GM12892 (cell line): Measurements from ENCODE around the gene CRY1.

Experiments used
- DNase-seq: peaks from one replicate; pipeline ENCODE4 v3.0.0; 2011; ENCODE audit not compliant: insufficient read length
- FAIRE-seq: peaks from 2 replicates; lab custom pipeline; 2011; peaks lifted over from hg19 to GRCh38; lab: Jason Lieb, UNC
- POLR2A ChIP-seq: IDR thresholded peaks from 2 replicates; pipeline ENCODE4 v1.6.1; 2011; ENCODE audit warnings: low read depth, low read length, control low read depth
- POLR2AphosphoS5 ChIP-seq: IDR thresholded peaks from 2 replicates; pipeline ENCODE4 v1.6.1; 2011; ENCODE audit warnings: low read depth, low read length, control low read depth
- TAF1 ChIP-seq: IDR thresholded peaks from 2 replicates; pipeline ENCODE4 v1.6.1; 2011; ENCODE audit warnings: low read depth, mild to moderate bottlenecking, control low read depth, low read length, borderline replicate concordance

The CRY1 gene

DNA sequence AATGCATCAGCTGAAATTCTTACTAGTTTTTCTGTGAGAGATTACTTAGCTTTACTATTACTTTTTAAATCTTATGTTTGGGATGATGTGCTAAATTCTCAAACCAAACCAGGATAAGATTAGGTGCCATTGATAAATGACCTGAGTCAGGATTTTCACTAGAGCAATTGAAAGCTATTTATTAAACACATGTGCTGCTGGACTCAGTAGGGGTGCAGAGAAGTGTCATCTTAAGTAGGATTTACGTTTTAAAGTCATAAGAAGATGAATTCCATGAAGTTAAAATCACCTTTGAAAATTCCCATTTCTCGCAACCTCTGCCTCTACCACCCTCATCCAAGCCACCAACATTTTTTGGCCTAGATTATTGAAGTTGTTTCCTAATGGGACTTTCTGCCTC lies 128.8 kb downstream of the CRY1 start:
- DNase-seq (no peak), FAIRE-seq (no peak)
- TF ChIP-seq TAF1 (no peak), POLR2AphosphoS5 (no peak), POLR2A (no peak)

DNA sequence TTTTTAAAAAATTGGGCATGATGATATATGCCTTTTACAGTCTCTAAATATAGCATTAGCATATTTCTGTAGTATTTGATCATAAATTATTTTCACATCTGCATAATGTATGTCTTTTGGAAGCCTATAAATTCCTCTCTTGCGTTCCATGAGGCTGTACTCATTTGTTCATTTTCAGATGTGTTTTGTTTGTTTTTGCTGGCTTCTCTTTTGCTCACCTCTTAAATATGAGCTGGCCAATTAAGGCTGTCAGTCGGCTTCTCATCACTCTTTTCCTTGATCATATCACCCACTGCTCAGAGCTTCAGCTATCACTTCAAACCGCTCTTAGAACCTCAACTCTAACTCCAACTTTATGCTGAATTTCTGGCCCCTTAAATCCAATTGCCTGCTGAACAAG lies 131.1 kb downstream of the CRY1 start:
- FAIRE-seq: no peak
- DNase-seq: no peak
- TF ChIP-seq POLR2A (no peak), POLR2AphosphoS5 (no peak), TAF1 (no peak)

DNA sequence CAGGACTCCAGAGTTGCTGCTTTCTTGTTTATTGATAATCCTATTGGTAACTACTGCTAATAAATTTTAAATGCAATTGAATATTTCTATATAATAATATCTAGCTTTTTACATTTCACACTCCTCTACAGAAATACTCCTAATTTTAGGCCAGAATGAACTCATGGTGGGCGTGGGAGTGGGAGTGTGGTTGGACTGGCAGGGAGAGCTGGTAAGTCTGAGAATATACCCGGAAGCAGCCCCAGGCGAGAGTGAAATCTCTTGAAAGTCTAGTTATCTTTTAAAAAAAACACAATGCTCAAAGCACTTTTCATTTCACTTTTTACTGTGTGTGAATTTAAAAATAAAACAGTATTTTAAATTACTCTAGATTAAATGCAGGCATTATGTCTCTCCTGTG lies 132.9 kb downstream of the CRY1 start:
- DNase-seq (no peak), FAIRE-seq (no peak)
- no peak for TF ChIP-seq TAF1
- TF ChIP-seq POLR2A: no peak
- TF ChIP-seq POLR2AphosphoS5: no peak

DNA sequence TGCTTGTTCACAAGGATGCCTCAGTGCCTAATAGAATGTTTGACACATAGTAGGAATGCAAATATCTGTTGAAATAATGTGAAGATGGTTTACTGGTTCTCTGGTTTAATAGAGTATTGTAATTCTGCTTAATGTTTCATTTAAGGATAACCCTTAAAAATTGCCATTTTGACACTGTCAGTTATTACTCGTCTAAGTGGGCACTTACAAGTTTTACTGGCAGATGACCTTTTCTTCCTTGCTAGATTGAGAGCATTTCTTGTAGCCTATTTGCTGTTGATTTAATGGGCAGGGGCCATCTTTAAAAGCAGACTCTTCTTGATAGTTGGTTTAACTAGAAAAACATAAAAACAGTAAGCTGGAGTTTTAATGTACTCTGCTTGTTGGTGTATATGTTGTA lies 135.8 kb downstream of the CRY1 start:
- DNase-seq: no peak
- TF ChIP-seq TAF1 (no peak), POLR2AphosphoS5 (no peak), POLR2A (no peak)
- FAIRE-seq: no peak

DNA sequence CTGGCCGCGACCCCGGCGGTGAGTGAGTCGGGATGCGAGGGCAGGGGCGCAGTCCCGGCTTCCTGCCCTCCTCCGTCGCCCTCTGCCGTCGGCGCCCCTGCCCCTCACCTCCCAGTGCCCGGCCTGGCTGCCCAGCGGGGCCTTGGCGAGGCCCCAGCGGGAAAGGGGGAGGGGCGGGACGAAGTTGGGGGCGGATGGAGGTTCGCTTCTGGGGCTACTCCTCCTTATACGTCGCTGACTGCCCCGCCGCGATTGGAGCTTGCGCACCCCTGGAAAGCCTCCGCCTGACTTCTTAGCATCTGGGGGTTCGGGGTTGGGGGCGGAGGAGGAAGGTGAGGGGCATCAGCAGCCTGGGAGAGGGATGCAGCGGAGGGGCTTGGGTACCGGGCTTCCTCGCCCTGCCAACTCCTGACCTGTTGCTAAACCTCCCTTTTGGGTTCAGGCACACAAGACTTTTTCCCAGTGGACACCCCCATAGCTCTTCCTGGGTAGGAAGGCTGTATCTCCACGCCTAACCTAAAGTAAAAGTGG lies 137.2 kb downstream of the CRY1 start:
- FAIRE-seq (no peak), DNase-seq (peak; percentile 46)
- TF ChIP-seq POLR2AphosphoS5 (no peak), POLR2A (no peak), TAF1 (no peak)

DNA sequence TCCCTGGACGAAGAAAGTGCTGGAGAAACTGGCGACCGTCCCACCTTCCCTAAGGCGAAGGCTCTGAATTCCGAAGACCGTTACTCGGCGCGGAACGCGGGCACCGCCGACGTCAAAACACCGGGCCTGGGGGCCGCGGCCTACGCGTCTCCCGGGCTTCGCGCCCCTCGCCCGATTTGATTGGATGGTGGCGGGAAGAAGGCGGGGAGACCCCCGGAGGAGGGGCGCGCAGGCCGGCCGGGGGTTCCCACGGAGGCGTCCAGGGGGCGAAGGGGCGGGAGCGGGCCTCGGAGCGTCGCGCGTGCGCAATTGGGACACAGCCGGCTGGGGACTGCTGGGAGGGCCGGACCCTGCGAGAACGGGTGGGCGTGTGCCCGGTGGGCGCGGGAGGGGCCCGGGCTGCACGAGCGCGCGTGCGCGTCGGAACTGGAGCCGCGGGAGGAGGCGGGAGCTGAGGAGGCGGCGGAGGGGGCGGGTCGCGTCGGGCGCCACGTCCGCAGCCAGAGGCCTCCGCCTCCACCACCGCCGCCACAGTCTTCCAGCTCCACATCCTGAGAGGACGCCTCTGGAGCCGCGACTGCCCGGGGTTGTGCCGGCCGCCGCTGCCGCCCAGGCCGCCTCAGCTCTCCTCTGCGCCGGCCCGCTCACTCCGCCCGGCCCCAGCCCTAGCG lies 137.8 kb downstream of the CRY1 start, which contains the start of gene TMEM263:
TSS of gene TMEM263 (plus strand) at position 531 of the 671 bp plus-strand sequence. CDS start 11,210 bp downstream, outside the sequence.
- FAIRE-seq (peak; percentile 94), DNase-seq (peak; percentile 84)
- peak; percentile 59 for TF ChIP-seq POLR2AphosphoS5
- peak; percentile 79 for TF ChIP-seq TAF1
- TF ChIP-seq POLR2A: peak; percentile 83; the same call in 1 of the 2 replicates

DNA sequence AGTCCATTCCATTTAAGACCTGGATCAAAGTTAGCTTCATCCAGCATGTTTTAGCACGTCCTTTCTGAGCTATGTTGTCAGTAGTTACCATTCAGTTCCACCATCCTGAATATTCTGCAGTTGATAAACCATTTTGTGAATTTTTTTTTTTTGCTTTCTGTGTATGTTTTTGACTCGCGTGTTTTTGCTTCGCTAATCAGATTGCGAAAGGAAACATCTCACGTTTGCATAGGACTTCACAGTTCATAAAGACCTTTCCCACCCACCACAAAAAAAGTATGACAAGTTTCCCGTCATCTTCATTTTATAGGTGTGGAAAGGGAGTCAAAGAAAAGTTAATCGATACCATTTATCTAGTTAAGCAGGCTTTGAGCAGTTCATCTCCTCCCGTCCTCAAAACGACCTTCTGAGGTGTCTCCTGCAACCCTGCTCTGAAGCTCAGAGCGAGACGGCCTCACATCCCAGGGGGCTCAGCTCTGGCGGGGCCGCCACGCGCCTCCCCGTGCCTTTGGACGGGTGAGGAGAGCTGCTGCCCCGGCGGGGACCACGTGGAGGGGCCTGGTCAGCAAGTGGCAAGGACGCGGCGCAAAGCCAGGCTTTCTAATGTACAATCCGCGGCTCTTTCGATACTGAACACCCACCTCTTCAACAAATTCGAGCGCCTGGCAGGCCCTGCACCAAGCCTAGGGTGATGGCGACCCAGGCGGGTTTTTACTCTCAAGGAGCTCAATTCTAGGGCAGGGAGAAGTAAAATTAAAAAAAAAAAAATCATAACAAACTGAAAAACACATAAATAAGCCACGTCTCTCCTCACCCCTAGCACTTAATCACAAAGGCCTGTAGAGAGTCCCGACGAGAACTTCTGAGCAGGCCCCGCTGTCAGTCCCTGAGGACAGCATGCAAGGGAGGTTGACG lies 138.6 kb downstream of the CRY1 start:
- FAIRE-seq: no peak
- DNase-seq: no peak
- no peak for TF ChIP-seq POLR2A
- no peak for TF ChIP-seq TAF1
- TF ChIP-seq POLR2AphosphoS5: no peak

DNA sequence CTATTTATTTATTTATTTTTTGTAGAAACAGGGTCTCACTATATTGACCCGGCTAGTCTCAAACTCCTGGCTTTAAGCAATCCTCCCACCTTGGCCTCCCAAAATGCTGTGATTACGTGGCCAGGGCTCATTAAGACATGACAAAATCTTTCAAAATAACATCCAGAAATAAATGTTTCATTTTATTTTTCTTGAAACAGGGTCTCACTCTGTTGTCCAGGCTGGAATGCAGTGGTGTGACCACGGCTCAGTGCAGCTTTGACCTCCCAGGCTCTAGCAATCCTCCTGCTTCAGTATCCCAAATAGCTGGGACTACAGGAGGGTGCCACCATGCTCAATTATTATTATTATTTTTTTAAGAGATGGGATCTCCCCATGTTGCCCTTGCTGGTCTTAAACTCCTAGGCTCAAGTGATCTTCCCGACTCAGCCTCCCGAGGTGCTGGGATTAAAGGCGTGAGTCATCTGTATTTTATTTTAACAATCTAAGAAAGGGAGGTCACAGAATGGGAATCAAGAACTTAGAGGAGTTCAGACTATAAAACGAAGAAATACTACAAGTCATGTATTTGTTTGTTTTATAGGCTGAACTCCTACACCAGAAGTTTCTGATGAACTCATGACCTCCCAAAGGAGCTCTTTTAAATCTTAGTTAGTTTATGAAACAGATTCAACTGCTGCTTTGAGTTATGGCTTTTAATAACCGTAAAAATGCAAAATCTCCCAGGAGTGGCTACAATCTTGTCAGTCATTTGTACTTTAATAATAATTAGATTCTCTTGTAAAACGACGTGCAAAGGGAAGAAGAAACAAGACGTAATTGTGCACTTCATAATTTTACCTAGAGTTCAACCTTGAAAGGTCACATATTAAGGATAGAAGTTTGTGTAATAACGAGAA lies 139.7 kb downstream of the CRY1 start:
- DNase-seq (no peak), FAIRE-seq (no peak)
- TF ChIP-seq POLR2A (no peak), TAF1 (no peak), POLR2AphosphoS5 (no peak)

DNA sequence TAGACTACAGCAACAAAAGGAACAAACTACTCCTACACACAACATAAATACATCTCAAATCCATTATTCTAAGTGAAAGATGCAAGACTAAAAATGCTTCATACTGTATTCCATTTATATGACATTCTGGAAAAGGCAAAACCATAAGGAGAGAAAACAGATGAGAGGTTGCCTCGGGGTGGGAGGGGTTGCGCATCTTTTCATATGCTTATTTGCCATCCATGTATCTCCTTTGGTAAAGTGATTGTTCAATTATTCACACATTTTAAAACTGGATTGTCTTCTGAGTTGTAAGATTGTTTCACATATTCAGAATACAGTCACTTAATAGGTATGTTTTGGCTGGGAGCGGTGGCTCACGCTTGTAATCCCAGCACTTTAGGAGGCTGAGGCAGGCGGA lies 142.8 kb downstream of the CRY1 start:
- DNase-seq (no peak), FAIRE-seq (no peak)
- TF ChIP-seq POLR2A (no peak), POLR2AphosphoS5 (no peak), TAF1 (no peak)

DNA sequence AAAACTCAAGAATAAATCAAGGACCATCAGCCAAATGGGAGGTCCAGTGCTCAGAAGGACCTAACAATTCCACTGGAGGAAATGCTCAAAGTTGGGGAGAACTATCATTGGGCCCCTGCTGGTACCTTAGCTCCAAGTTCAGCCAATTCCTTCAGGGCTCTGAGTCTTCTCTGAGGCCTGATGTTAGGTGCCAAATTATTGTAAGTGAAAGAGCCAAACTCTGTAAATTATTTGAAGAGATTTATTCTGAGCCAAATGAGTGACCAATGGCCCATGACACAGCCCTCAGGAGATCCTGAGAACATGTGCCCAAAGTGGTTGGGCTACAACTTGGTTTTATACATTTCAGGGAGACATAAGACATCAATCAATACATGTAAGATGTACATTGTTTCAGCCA lies 145.9 kb downstream of the CRY1 start:
- no peak for DNase-seq
- TF ChIP-seq POLR2A (no peak), TAF1 (no peak), POLR2AphosphoS5 (no peak)
- peak; percentile 17 for FAIRE-seq

DNA sequence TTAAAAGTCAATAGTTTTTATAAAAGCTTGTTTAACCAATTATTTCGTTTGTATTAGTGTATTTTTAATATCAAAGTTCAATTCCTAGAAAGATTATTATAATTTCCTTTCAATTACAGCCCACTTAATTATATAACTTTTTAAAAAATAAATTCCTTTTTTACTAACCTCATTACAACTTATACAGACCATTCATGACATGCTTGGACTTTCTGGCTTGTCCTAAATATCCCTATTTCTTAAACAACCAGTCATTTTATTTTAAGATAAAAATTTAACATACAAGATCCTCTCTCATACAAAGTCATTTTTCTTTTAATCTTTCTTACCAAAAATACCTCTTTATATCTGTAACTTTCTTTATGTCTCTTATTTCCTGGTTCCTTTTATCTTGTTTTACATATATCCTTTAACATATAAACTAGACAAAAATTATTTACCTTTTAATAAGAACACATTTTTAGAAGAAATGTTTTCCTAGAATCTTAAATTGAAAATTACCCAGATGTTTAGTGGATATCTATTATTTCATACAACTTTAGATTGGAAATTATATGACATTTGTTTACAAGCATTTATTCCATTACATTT lies 148.0 kb downstream of the CRY1 start:
- DNase-seq (no peak), FAIRE-seq (no peak)
- TF ChIP-seq POLR2A (no peak), POLR2AphosphoS5 (no peak), TAF1 (no peak)
